ENCODE results near the gene STRC.
"Not testable (repeated sequence)": the region's sequence is repeated elsewhere in the genome, so short reads cannot be mapped to it uniquely, and the experiment has no call there.

STRC gene

GRCh38 chr15:43618700-43619099 lies at the start of gene STRC:
Gene STRC (minus strand): TSS chr15:43618800. CDS start chr15:43618722, 78 bp downstream.
- DNase-seq = not testable (repeated sequence)

GRCh38 chr15:43666177-43666576 lies 47.6 kb upstream of the STRC start:
- not testable (repeated sequence) for DNase-seq

GRCh38 chr15:43663333-43663732 lies 44.7 kb upstream of the STRC start:
- not testable (repeated sequence) for DNase-seq

- not testable (repeated sequence) for DNase-seq
Observed at GRCh38 chr15:43662293-43662692, 43.7 kb upstream of the STRC start.

GRCh38 chr15:43659727-43660126 lies 41.1 kb upstream of the STRC start:
- not testable (repeated sequence) for DNase-seq

- DNase-seq = not testable (repeated sequence)
Observed at GRCh38 chr15:43649430-43649926, 30.9 kb upstream of the STRC start.

GRCh38 chr15:43648649-43649429 lies 30.2 kb upstream of the STRC start, which contains the start of gene CATSPER2:
Gene CATSPER2 (minus strand): TSS chr15:43648844. CDS start chr15:43648061, 783 bp downstream.
- DNase-seq = no peak

- not testable (repeated sequence) for DNase-seq
Observed at GRCh38 chr15:43638464-43639204, 20.0 kb upstream of the STRC start.

GRCh38 chr15:43626937-43627336 lies 8.3 kb upstream of the STRC start:
- not testable (repeated sequence) for DNase-seq

GRCh38 chr15:43625106-43625505 lies 6.5 kb upstream of the STRC start:
- DNase-seq = no peak

GRCh38 chr15:43622068-43622799 lies 3.6 kb upstream of the STRC start:
- DNase-seq = not testable (repeated sequence)

- DNase-seq = not testable (repeated sequence)
Observed at GRCh38 chr15:43617750-43618149, 850 bp downstream of the STRC start.

GRCh38 chr15:43602233-43602632 lies 16.4 kb downstream of the STRC start:
- DNase-seq = not testable (repeated sequence)

- not testable (repeated sequence) for DNase-seq
Observed at GRCh38 chr15:43600200-43600599, 18.4 kb downstream of the STRC start.

- not testable (repeated sequence) for DNase-seq
Observed at GRCh38 chr15:43599131-43599530, 19.5 kb downstream of the STRC start.

GRCh38 chr15:43593328-43594190 lies 25.0 kb downstream of the STRC start, which contains the start of gene CKMT1B:
Gene CKMT1B (plus strand): TSS chr15:43594027. CDS start chr15:43594219, 192 bp downstream.
- not testable (repeated sequence) for DNase-seq

- DNase-seq = not testable (repeated sequence)
Observed at GRCh38 chr15:43592841-43593240, 25.8 kb downstream of the STRC start.

- DNase-seq = not testable (repeated sequence)
Observed at GRCh38 chr15:43589778-43590466, 28.7 kb downstream of the STRC start, which contains the start of gene PPIP5K1. Gene PPIP5K1 (minus strand): TSS chr15:43590208. CDS start chr15:43584504, 5,704 bp downstream.

GRCh38 chr15:43574607-43575006 lies 44.0 kb downstream of the STRC start:
- not testable (repeated sequence) for DNase-seq

GRCh38 chr15:43566615-43567014 lies 52.0 kb downstream of the STRC start:
- DNase-seq = not testable (repeated sequence)

GRCh38 chr15:43563793-43564192 lies 54.8 kb downstream of the STRC start:
- DNase-seq = not testable (repeated sequence)
